HG03196 (cell line): ENCODE data around the gene SREBF1.

ENCODE experiments used
- ATAC-seq: cut with Tn5 transposase; IDR thresholded peaks from one replicate; pipeline ENCODE4 v1.9.1; 2021; ENCODE audit not compliant: unreplicated experiment

SREBF1 gene

GRCh38 chr17:17783116-17783824, 53.5 kb downstream of the SREBF1 start:
- no peak for ATAC-seq

- no peak for ATAC-seq
These were observed 54.2 kb downstream of the SREBF1 start for GRCh38 chr17:17782523-17783115.

GRCh38 chr17:17781591-17782496, 54.9 kb downstream of the SREBF1 start:
- ATAC-seq = no peak

GRCh38 chr17:17780922-17781590, 55.7 kb downstream of the SREBF1 start:
- ATAC-seq = no peak

GRCh38 chr17:17779015-17779611, 57.7 kb downstream of the SREBF1 start:
- no peak for ATAC-seq

GRCh38 chr17:17778308-17779014, 58.3 kb downstream of the SREBF1 start:
- no peak for ATAC-seq

- no peak for ATAC-seq
These were observed 59.9 kb downstream of the SREBF1 start for GRCh38 chr17:17776889-17777288.

- ATAC-seq = no peak
These were observed 62.5 kb downstream of the SREBF1 start for GRCh38 chr17:17774009-17774881.

GRCh38 chr17:17772231-17772630, 64.6 kb downstream of the SREBF1 start:
- no peak for ATAC-seq

GRCh38 chr17:17771498-17772201, 65.1 kb downstream of the SREBF1 start:
- no peak for ATAC-seq

GRCh38 chr17:17770632-17771044, 66.1 kb downstream of the SREBF1 start:
- ATAC-seq = no peak

- ATAC-seq = no peak
These were observed 66.7 kb downstream of the SREBF1 start for GRCh38 chr17:17769869-17770631.

- no peak for ATAC-seq
These were observed 68.2 kb downstream of the SREBF1 start for GRCh38 chr17:17768424-17769088.

- ATAC-seq = no peak
These were observed 68.8 kb downstream of the SREBF1 start for GRCh38 chr17:17767887-17768418.

- ATAC-seq = no peak
These were observed 69.5 kb downstream of the SREBF1 start for GRCh38 chr17:17767154-17767869.

- ATAC-seq = no peak
These were observed 70.1 kb downstream of the SREBF1 start for GRCh38 chr17:17766744-17767120.
